ENCODE measurements around the gene OR9A2. TPM values are rescaled to one million over a fixed set of nuclear protein-coding genes. Genes with fewer than 3 reads are reported as not detected.

The OR9A2 gene
- total and polyA plus RNA-seq, 4 donors, result 0.48 TPM; not detected in 3

DNA sequence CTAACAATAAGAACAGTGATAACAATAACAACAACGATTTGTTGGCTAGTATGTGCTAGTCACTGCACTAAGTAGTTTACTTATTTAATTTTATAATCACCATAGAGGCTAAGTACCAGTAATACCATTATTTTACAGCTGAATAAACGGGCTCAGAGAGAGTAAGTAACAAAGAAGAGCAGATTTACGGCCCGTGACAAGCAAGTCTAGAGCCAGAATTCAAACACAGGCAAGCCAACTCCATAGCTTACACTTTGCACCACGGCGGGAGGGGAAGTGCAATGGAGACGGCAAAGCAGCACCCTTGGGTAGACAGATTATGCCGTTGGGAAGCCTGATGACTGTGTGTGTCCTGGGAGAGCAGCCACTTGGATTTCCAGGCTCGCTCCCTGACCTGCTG, 24.0 kb upstream of the OR9A2 start:
- Histone ChIP-seq H3K27me3 (ENCODE audit: control insufficient read depth in 1 of 2, insufficient read depth in 2 of 2, low read length in 1 of 2) (no peaks in the 10 kb centered on the region), H3K27ac (ENCODE audit: low read depth in 1 of 2, low read length in 2 of 2) (no peak overlapping the region), H3K4me3 (ENCODE audit: low read length in 2 of 2) (no peak overlapping the region), H3K36me3 (ENCODE audit: control insufficient read depth in 1 of 2, insufficient read depth in 2 of 2, low read length in 1 of 2) (no peaks in the 10 kb centered on the region), H3K9me3 (ENCODE audit: control insufficient read depth, low read length) (no peaks in the 10 kb centered on the region), H3K4me1 (ENCODE audit: control insufficient read depth in 1 of 2, insufficient read depth in 2 of 2, low read length in 2 of 2) (no peaks in the 10 kb centered on the region)
- 57 to 63% methylated on average over 9 of the region's 9 CpGs for WGBS, 2 donors
- intact Hi-C loops (cut with DNase I), result no loop called here
- DNase-seq (no peak), ATAC-seq (ENCODE audit: low FRiP score) (no peak)

DNA sequence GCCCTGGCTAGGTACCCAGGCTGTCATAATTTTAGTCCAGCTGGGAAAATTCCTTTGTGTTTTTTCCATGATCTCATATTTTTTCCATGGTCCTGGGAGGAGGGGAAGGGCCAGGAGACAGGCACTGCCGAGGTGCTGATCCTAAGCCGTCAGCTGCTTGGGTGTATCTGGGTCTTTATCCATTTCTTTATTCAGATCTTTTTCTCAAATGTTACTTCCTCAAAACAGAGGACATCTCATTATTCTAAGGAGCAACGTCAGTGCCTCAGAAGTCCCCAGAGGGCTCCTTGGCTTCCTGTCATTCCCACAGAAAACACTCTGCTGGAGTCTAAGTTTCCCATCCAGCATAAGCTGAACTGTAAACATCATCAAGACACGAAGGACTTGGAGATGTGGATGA, 22.4 kb upstream of the OR9A2 start:
- intact Hi-C loops (cut with DNase I), result no loop called here
- H3K27me3 ChIP-seq (ENCODE audit: control insufficient read depth in 1 of 2, insufficient read depth in 2 of 2, low read length in 1 of 2), result no peaks in the 10 kb centered on the region
- H3K27ac ChIP-seq (ENCODE audit: low read depth in 1 of 2, low read length in 2 of 2), result no peak overlapping the region
- ATAC-seq (ENCODE audit: low FRiP score) (no peak), DNase-seq (no peak)
- H3K9me3 ChIP-seq (ENCODE audit: control insufficient read depth, low read length), result no peaks in the 10 kb centered on the region
- no peaks in the 10 kb centered on the region for H3K36me3 ChIP-seq (ENCODE audit: control insufficient read depth in 1 of 2, insufficient read depth in 2 of 2, low read length in 1 of 2)
- no peaks in the 10 kb centered on the region for H3K4me1 ChIP-seq (ENCODE audit: control insufficient read depth in 1 of 2, insufficient read depth in 2 of 2, low read length in 2 of 2)
- no peak overlapping the region for H3K4me3 ChIP-seq (ENCODE audit: low read length in 2 of 2)
- WGBS, 2 donors, result 2 to 5% methylated on average over 4 of the region's 4 CpGs

DNA sequence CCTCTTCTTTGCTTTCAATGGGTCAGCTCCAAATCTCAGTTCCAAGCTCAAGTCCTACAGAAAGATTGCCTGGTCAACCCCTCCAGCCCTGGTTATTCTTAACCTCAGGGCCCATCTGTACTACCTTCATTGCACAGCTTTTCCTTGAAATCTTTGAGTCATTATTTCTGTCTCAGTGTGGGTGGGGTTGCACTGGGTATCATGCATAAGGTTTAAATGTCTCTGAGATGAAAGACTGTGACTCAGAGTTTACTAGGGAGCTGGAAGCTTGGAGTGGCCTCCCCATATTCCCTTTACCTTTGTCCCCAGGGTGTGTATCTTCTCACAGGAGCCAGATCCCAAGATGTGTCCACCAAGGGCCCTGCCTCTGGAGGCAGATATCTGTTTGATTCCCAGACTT, 21.9 kb upstream of the OR9A2 start:
- intact Hi-C loops (cut with DNase I), result no loop called here
- DNase-seq, result no peak
- no peak for ATAC-seq (ENCODE audit: low FRiP score)
- Histone ChIP-seq H3K27ac (ENCODE audit: low read depth in 1 of 2, low read length in 2 of 2) (no peak overlapping the region), H3K9me3 (ENCODE audit: control insufficient read depth, low read length) (no peaks in the 10 kb centered on the region), H3K4me3 (ENCODE audit: low read length in 2 of 2) (no peak overlapping the region), H3K4me1 (ENCODE audit: control insufficient read depth in 1 of 2, insufficient read depth in 2 of 2, low read length in 2 of 2) (no peaks in the 10 kb centered on the region), H3K27me3 (ENCODE audit: control insufficient read depth in 1 of 2, insufficient read depth in 2 of 2, low read length in 1 of 2) (no peaks in the 10 kb centered on the region), H3K36me3 (ENCODE audit: control insufficient read depth in 1 of 2, insufficient read depth in 2 of 2, low read length in 1 of 2) (no peaks in the 10 kb centered on the region)

DNA sequence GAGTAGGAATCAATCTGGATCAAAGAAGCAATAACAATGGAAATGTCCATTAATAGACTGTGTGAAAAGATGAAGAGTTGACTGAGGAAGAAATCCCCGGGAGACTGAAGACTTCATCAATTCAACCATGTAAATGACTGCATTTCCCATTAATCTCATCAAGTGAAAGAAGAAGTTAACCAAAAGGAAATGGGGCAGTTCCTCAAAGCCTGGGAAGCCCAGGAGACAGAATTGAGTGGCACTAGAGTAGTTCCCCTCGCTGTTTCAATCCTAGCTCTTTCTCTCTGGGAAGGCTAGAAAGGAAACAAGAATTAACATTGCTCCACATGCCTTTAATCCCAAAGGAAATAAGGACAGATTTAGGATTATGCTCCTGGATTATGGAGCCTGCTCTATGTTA, 20.4 kb upstream of the OR9A2 start:
- ATAC-seq (ENCODE audit: low FRiP score), result no peak
- no peak overlapping the region for H3K27ac ChIP-seq (ENCODE audit: low read depth in 1 of 2, low read length in 2 of 2)
- H3K36me3 ChIP-seq (ENCODE audit: control insufficient read depth in 1 of 2, insufficient read depth in 2 of 2, low read length in 1 of 2), result no peaks in the 10 kb centered on the region
- 91 to 95% methylated on average over 2 of the region's 2 CpGs for WGBS, 2 donors
- no peak for DNase-seq
- no peaks in the 10 kb centered on the region for H3K9me3 ChIP-seq (ENCODE audit: control insufficient read depth, low read length)
- no peaks in the 10 kb centered on the region for H3K4me1 ChIP-seq (ENCODE audit: control insufficient read depth in 1 of 2, insufficient read depth in 2 of 2, low read length in 2 of 2)
- H3K27me3 ChIP-seq (ENCODE audit: control insufficient read depth in 1 of 2, insufficient read depth in 2 of 2, low read length in 1 of 2), result no peaks in the 10 kb centered on the region
- intact Hi-C loops (cut with DNase I), result no loop called here
- no peak overlapping the region for H3K4me3 ChIP-seq (ENCODE audit: low read length in 2 of 2)

DNA sequence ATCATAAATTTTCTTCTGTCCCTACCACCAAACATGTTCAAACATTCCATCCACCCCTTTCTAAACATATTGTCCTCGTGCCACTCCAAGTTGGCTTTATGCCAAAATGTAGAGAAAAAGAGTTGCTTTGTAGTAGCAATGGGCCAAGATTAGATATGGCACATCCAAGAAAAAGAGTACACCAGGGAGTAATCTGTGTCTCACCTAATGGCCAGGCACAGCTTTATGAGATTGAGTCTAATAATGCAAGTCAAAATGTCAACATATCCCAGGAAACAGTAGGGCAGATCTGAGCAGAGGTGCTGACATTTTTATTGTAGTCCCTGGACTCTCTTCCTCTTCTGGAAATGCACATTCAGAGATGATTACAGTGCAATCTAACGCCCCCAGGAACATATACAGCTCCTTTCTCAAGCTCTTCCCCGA, 19.5 kb upstream of the OR9A2 start:
- ATAC-seq (ENCODE audit: low FRiP score), result no peak

DNA sequence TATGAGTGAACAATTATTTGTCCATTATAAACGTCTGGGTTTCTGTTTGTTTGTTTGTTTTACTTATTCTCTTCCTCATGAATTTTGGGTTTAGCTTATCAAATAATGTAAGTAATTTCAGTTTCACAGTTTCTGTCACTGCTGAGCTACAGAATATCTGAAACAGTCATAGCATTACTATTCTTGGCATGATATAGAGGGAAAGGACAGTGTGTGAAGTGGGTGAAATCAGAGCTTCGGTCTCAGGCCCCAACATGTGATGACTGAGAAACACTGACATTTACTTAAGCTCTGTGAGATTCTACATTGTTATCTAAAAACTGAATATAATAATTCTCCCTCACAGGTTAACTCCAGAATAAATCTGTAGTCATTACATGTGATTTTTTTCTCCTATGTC, 16.5 kb upstream of the OR9A2 start:
- WGBS, 2 donors, result 15 to 19% methylated on average over 2 of the region's 2 CpGs
- Histone ChIP-seq H3K27me3 (ENCODE audit: control insufficient read depth in 1 of 2, insufficient read depth in 2 of 2, low read length in 1 of 2) (no peaks in the 10 kb centered on the region), H3K4me3 (ENCODE audit: low read length in 2 of 2) (no peak overlapping the region), H3K4me1 (ENCODE audit: control insufficient read depth in 1 of 2, insufficient read depth in 2 of 2, low read length in 2 of 2) (no peaks in the 10 kb centered on the region), H3K27ac (ENCODE audit: low read depth in 1 of 2, low read length in 2 of 2) (no peak overlapping the region), H3K36me3 (ENCODE audit: control insufficient read depth in 1 of 2, insufficient read depth in 2 of 2, low read length in 1 of 2) (no peaks in the 10 kb centered on the region), H3K9me3 (ENCODE audit: control insufficient read depth, low read length) (no peaks in the 10 kb centered on the region)
- DNase-seq (no peak), ATAC-seq (ENCODE audit: low FRiP score) (no peak)
- intact Hi-C loops (cut with DNase I), result no loop called here

More for the DNA sequence above, 19.5 kb upstream of the OR9A2 start:
- H3K4me1 ChIP-seq (ENCODE audit: control insufficient read depth in 1 of 2, insufficient read depth in 2 of 2, low read length in 2 of 2), result no peaks in the 10 kb centered on the region
- intact Hi-C loops (cut with DNase I), result no loop called here
- H3K36me3 ChIP-seq (ENCODE audit: control insufficient read depth in 1 of 2, insufficient read depth in 2 of 2, low read length in 1 of 2), result no peaks in the 10 kb centered on the region
- H3K27ac ChIP-seq (ENCODE audit: low read depth in 1 of 2, low read length in 2 of 2), result no peak overlapping the region
- H3K4me3 ChIP-seq (ENCODE audit: low read length in 2 of 2), result no peak overlapping the region
- 41 to 50% methylated on average over 3 of the region's 3 CpGs for WGBS, 2 donors
- no peaks in the 10 kb centered on the region for H3K27me3 ChIP-seq (ENCODE audit: control insufficient read depth in 1 of 2, insufficient read depth in 2 of 2, low read length in 1 of 2)
- H3K9me3 ChIP-seq (ENCODE audit: control insufficient read depth, low read length), result no peaks in the 10 kb centered on the region
- DNase-seq, result no peak

DNA sequence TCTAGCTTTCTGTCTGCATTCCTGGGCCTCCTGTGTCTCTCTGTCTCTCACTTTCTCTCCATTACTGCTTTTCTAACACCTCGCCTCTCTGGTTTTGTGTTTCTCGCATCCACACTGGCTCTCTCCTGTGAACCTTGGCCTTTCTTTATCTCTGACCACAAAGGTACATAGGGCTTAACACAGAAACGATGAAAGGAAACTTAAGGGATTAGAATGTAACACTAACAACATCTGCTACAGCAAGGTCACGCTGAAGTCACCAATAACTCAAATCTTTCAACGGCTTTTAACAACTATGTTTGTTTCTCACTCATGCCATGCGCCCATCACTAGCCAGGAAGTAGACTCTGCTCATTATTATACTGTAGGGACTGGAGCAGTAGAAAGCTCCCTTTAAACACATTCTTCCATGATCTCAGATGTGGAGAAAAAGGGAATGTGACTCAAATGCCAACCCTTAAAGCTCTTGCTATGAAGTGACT, 15.9 kb upstream of the OR9A2 start:
- DNase-seq, result no peak
- no peaks in the 10 kb centered on the region for H3K4me1 ChIP-seq (ENCODE audit: control insufficient read depth in 1 of 2, insufficient read depth in 2 of 2, low read length in 2 of 2)
- no peaks in the 10 kb centered on the region for H3K36me3 ChIP-seq (ENCODE audit: control insufficient read depth in 1 of 2, insufficient read depth in 2 of 2, low read length in 1 of 2)
- H3K4me3 ChIP-seq (ENCODE audit: low read length in 2 of 2), result no peak overlapping the region
- no peak overlapping the region for H3K27ac ChIP-seq (ENCODE audit: low read depth in 1 of 2, low read length in 2 of 2)
- no peak for ATAC-seq (ENCODE audit: low FRiP score)
- no peaks in the 10 kb centered on the region for H3K9me3 ChIP-seq (ENCODE audit: control insufficient read depth, low read length)
- 43 to 52% methylated on average over 6 of the region's 6 CpGs for WGBS, 2 donors
- intact Hi-C loops (cut with DNase I), result no loop called here
- no peaks in the 10 kb centered on the region for H3K27me3 ChIP-seq (ENCODE audit: control insufficient read depth in 1 of 2, insufficient read depth in 2 of 2, low read length in 1 of 2)

DNA sequence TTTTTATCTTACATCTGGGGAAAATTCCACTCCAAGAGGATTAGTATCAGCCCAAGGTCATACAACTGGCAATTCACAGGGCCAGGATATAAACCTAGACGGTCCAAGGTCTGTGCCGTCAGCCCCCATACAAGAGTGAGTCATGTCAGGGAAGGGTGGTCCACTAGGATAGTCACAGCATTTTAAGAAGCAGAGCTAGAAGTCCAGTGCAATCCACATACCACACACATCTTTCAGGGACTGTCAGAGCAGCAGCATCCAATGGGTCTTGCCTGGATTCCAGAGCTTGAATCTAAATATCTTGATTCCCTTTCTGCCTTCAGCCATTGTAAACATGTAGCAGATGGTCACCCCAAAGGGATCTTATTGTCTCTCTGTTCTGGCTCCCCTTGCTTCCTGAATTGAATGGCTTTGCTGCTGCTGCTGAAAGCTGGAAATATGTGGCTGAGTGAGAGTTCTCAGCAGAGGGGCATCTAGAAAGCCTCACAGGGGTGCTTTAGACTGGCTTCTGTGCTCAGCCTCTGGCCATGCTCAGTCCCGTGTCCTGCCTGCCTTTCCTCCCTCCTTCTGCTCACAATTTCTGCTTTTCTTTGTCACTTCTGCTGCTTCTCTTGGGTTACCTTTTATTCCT, 15.3 kb upstream of the OR9A2 start:
- H3K27me3 ChIP-seq (ENCODE audit: control insufficient read depth in 1 of 2, insufficient read depth in 2 of 2, low read length in 1 of 2), result no peaks in the 10 kb centered on the region
- ATAC-seq (ENCODE audit: low FRiP score) (no peak), DNase-seq (no peak)
- H3K4me3 ChIP-seq (ENCODE audit: low read length in 2 of 2), result no peak overlapping the region
- no peaks in the 10 kb centered on the region for H3K9me3 ChIP-seq (ENCODE audit: control insufficient read depth, low read length)
- 78 to 84% methylated on average over 3 of the region's 3 CpGs for WGBS, 2 donors
- no peak overlapping the region for H3K27ac ChIP-seq (ENCODE audit: low read depth in 1 of 2, low read length in 2 of 2)
- H3K4me1 ChIP-seq (ENCODE audit: control insufficient read depth in 1 of 2, insufficient read depth in 2 of 2, low read length in 2 of 2), result no peaks in the 10 kb centered on the region
- H3K36me3 ChIP-seq (ENCODE audit: control insufficient read depth in 1 of 2, insufficient read depth in 2 of 2, low read length in 1 of 2), result no peaks in the 10 kb centered on the region
- intact Hi-C loops (cut with DNase I), result no loop called here

DNA sequence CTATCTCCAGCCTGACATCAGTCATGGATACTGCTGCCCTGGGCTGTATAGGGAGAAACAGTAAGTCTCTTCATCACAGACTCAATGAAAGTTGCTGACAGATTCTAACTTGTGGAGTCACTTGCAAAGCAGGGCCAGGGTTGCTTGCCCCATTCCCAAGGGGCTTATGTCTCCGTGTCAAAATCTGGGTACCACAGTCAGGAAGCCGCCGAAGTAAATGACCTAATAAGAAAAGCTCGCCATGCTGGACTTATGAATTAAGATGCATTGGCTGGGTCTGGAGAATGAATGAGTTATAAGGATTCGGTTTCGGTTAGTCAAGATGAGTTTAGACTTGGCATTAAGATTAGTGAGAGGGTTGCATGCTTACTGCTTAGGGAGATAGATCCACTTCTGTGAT, 14.4 kb upstream of the OR9A2 start:
- H3K4me3 ChIP-seq (ENCODE audit: low read length in 2 of 2), result no peak overlapping the region
- DNase-seq (no peak), ATAC-seq (ENCODE audit: low FRiP score) (no peak)
- 49 to 76% methylated on average over 6 of the region's 6 CpGs for WGBS, 2 donors
- no peaks in the 10 kb centered on the region for H3K27me3 ChIP-seq (ENCODE audit: control insufficient read depth in 1 of 2, insufficient read depth in 2 of 2, low read length in 1 of 2)
- no peak overlapping the region for H3K27ac ChIP-seq (ENCODE audit: low read depth in 1 of 2, low read length in 2 of 2)
- intact Hi-C loops (cut with DNase I), result no loop called here
- no peaks in the 10 kb centered on the region for H3K36me3 ChIP-seq (ENCODE audit: control insufficient read depth in 1 of 2, insufficient read depth in 2 of 2, low read length in 1 of 2)
- no peaks in the 10 kb centered on the region for H3K9me3 ChIP-seq (ENCODE audit: control insufficient read depth, low read length)
- no peaks in the 10 kb centered on the region for H3K4me1 ChIP-seq (ENCODE audit: control insufficient read depth in 1 of 2, insufficient read depth in 2 of 2, low read length in 2 of 2)

Data from aorta (tissue), 5 donors.